HG02938 (cell line): Measurements from ENCODE around the gene CENPO.
A peak's percentile ranks its signal among the peaks of the same experiment; 100 is the strongest.

Experiments
- ATAC-seq: cut with Tn5 transposase; IDR thresholded peaks from one replicate; pipeline ENCODE4 v1.9.1; 2021; ENCODE audit warnings: mild to moderate bottlenecking, moderate library complexity; ENCODE audit not compliant: unreplicated experiment

The CENPO gene, protein sequence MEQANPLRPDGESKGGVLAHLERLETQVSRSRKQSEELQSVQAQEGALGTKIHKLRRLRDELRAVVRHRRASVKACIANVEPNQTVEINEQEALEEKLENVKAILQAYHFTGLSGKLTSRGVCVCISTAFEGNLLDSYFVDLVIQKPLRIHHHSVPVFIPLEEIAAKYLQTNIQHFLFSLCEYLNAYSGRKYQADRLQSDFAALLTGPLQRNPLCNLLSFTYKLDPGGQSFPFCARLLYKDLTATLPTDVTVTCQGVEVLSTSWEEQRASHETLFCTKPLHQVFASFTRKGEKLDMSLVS

DNA sequence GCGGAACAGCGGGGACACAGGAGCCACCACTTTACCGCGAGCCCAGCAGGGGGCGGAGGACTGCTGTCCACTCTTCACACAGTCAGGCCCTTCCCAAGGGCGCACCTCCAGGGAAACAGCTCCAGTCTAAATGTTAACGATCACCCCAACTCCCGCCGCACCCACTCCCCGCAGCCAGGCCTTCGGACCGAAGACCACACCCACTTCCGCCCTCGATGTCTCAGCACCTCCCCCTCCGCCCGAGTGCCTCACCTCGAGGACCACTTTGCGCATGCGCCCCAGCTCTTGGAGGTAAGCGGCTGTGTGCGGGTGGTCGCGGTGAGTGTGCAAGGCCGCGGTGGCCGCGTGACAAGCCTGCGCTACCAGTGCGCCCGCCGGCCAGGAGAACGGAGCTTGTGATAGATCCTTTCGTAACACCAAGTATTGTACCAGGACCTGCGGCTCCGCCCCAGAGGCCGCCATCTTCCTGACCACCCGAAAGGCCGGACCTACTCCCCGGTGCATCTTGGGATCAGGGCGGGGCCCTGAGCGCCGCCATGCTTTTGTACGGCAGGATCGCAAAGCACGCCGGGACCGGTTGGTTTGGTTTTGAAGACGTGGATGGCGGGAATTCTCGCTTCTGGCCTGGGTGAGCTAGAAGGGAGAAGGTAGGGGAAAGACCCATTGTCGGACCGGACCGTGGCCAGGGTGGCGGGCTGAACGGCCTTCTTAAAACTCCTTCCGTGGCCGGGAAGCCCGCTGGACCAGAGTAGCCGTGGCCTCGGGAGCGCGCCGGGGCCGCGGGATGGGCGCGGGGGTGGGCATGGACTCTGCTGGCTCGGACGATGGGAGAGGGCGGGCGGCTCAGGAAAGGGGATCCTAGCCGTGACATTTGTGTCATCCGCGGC, at the start of gene CENPO, which contains the start of gene PTRHD1:
Gene CENPO, plus strand, starts transcription at position 552 of the 887 bp plus-strand sequence. CDS start 495 bp downstream, outside the sequence.
Gene PTRHD1, minus strand, starts transcription at position 518 of the 887 bp plus-strand sequence. Its CDS starts 14 bp downstream, at position 504.
- ATAC-seq: peak; percentile 88

GRCh38 chr2:24743924-24744323, 49.3 kb upstream of the CENPO start:
- ATAC-seq: no peak

- ATAC-seq: no peak
Measured at GRCh38 chr2:24744356-24744755, 48.9 kb upstream of the CENPO start.

DNA sequence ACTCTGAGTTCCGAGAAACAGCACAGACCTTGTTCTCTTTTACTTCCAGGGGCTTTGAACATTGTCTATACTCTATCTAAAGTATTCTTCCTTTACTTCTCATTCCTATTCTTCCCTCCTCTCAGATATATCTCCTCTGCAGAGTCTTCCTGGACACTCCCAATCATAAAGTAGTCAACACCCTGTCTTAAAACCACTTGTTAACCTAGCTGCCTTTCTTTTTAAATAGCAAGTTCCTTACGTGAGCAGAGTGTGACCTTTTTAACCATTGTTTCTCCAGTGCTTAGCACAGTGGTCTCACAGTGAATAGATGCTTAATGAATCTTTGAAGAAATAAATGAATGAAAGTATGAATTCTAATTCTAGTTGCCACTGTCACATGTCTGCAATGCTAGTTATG, 47.4 kb upstream of the CENPO start:
- no peak for ATAC-seq

GRCh38 chr2:24747299-24747698, 45.9 kb upstream of the CENPO start:
- ATAC-seq: no peak

- no peak for ATAC-seq
Measured at GRCh38 chr2:24749069-24749691, 44.0 kb upstream of the CENPO start.

DNA sequence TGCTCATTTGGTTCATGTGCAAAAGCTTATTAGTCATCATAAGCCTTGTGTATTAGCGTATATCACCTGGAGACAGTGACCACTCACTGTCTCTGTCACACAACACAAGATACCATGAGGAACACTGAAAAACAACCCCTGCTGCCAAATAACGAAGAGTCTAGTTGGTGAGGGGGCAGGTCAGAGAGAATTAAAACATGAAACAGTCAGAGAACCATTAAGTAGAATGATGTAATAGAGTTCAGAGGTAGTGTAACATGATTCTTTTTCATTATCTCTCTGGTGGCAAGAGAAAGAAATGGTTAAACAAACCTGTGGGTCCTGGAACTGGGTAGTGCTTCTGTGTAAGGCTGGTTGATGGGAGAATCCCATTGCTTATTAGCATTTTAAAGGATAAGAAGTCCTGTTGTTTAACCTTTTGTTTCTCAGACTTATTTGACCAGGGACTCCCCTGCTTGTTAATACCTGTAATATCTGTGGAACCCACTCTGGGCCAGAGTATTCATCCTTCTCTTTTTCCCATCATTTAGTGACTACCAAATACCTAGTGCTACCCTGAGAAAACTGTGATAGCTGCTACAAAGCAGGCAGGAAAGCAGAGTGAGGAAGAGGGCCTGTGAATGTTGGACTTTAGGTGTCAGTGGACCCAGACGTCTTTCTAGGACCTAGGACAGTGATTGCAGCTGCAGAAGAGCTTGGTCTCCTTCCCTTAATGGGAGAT, 38.1 kb upstream of the CENPO start:
- no peak for ATAC-seq

GRCh38 chr2:24756789-24757188, 36.4 kb upstream of the CENPO start:
- ATAC-seq: no peak

GRCh38 chr2:24761866-24762265, 31.4 kb upstream of the CENPO start:
- ATAC-seq: no peak

GRCh38 chr2:24762518-24762917, 30.7 kb upstream of the CENPO start:
- ATAC-seq: no peak

GRCh38 chr2:24763843-24764242, 29.4 kb upstream of the CENPO start:
- no peak for ATAC-seq

GRCh38 chr2:24766609-24767008, 26.6 kb upstream of the CENPO start:
- ATAC-seq: no peak

- no peak for ATAC-seq
Measured at GRCh38 chr2:24768013-24768412, 25.2 kb upstream of the CENPO start.

DNA sequence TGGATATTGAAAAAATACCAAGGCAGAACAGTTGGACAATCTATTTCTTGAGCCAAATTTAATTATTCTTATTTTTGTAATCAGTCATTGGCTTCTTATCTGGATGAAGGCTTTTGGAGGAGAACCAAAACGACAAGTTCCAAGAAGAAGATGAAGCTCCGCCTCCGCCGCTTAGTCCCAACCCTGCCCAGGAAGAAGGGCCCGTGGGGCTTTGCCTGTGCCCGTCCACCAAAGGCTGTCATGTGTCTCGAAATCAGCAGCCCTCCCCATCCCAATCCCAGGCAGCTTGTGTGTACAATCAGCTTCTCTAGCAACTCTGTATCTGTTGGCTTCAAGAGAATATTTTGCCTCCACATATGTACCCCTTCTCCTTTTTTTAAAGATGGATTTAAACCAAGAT, 24.6 kb upstream of the CENPO start:
- ATAC-seq: no peak

GRCh38 chr2:24771061-24771460, 22.2 kb upstream of the CENPO start:
- ATAC-seq: no peak

- no peak for ATAC-seq
Measured at GRCh38 chr2:24771764-24772586, 21.2 kb upstream of the CENPO start.

- ATAC-seq: no peak
Measured at GRCh38 chr2:24774373-24774772, 18.9 kb upstream of the CENPO start.

- no peak for ATAC-seq
Measured at GRCh38 chr2:24779116-24779515, 14.1 kb upstream of the CENPO start.

DNA sequence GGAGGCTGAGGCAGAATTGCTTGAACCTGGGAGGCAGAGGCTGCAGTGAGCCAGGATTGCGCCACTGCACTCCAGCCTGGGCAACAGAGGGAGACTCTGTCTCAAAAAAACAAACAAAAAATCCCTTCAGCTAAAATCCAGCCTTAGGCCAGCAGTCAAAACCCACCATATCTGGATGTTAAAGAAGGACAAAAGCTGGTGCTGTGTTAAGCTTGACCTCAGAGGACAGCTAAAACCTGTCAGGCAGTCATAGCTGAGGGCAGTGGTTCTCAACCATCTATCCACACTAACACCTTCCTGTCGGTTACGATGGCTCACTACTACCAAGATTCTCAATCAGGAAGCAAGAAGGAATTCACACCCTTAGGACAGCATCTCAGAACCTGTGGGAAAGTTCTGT, 9.6 kb upstream of the CENPO start:
- ATAC-seq: no peak
